ENCODE measurements around the gene SERPINA7.

Gene SERPINA7

GRCh38 chrX:106022238-106022637 lies 16.3 kb downstream of the SERPINA7 start:
- Histone ChIP-seq H3K79me2 (ENCODE audit: low read length) (no peaks in the 10 kb centered on the region), H3K27me3 (replicated peaks; ENCODE audit: insufficient read depth, low read length) (no peaks in the 10 kb centered on the region), H2AFZ (ENCODE audit: low read length) (no peak overlapping the region), H3K27ac (ENCODE audit: low read length) (no peak overlapping the region), H3K9me2 (replicated peaks; ENCODE audit: insufficient read depth, low read length) (no peaks in the 10 kb centered on the region), H4K20me1 (ENCODE audit: insufficient read depth, low read length) (no peaks in the 10 kb centered on the region), H3K4me2 (ENCODE audit: low read depth, low read length) (no peak overlapping the region), H3K9me3 (replicated peaks; ENCODE audit: insufficient read depth, low read length) (no peaks in the 10 kb centered on the region), H3K4me3 (ENCODE audit: low read length) (no peak overlapping the region), H3K36me3 (replicated peaks; ENCODE audit: insufficient read depth, low read length) (no peaks in the 10 kb centered on the region), H3K9ac (ENCODE audit: low read length) (no peak overlapping the region), H3K4me1 (ENCODE audit: low read length) (no peaks in the 10 kb centered on the region), H3F3A (ENCODE audit: insufficient read depth, low read length) (no peaks in the 10 kb centered on the region)
- TF ChIP-seq EZH2 (optimal IDR thresholded peaks at IDR 0.05; ENCODE audit: low read depth, low read length) = no peak
- TF ChIP-seq, protein P1, sequence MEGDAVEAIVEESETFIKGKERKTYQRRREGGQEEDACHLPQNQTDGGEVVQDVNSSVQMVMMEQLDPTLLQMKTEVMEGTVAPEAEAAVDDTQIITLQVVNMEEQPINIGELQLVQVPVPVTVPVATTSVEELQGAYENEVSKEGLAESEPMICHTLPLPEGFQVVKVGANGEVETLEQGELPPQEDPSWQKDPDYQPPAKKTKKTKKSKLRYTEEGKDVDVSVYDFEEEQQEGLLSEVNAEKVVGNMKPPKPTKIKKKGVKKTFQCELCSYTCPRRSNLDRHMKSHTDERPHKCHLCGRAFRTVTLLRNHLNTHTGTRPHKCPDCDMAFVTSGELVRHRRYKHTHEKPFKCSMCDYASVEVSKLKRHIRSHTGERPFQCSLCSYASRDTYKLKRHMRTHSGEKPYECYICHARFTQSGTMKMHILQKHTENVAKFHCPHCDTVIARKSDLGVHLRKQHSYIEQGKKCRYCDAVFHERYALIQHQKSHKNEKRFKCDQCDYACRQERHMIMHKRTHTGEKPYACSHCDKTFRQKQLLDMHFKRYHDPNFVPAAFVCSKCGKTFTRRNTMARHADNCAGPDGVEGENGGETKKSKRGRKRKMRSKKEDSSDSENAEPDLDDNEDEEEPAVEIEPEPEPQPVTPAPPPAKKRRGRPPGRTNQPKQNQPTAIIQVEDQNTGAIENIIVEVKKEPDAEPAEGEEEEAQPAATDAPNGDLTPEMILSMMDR (IDR thresholded peaks at IDR 0.05; ENCODE audit: low read length) = no peak
- TF ChIP-seq EZH2phosphoT487 (IDR thresholded peaks at IDR 0.05; ENCODE audit: low read length) = no peak
- no peak for DNase-seq

DNA sequence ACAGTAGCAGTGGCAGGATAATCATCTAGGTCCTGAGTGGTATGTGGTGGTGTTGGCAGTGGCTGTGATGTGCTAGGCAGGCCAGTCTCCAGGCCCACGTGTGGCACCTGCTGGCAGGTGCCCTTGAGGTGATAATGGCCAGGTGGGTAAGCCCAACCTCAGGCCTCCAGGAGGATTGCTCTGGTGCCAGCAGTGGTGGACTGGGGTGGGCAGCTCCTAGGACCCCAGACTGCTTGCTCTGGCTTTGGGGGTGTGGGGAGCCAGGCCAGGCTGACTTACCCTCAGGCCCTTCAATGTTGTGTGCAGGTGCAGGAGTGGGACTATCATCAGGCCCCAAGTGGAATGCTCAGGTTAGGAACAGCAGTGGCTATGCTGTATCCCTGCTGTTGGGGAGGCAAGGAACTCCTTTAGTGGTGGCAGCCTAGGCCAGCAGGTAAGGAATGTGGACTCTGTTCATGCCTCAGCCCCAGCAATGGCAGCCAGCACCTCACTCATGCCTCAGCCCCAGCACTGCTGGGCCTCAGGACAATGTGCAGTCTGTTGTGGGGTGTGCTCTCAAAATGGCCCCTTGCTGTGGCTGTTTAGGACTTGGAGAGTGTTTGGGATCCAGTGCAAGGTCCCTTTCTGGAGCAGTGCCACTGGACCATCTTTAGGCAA lies 24.3 kb downstream of the SERPINA7 start:
- H3K9me2 ChIP-seq (replicated peaks; ENCODE audit: insufficient read depth, low read length) = no peaks in the 10 kb centered on the region

DNA sequence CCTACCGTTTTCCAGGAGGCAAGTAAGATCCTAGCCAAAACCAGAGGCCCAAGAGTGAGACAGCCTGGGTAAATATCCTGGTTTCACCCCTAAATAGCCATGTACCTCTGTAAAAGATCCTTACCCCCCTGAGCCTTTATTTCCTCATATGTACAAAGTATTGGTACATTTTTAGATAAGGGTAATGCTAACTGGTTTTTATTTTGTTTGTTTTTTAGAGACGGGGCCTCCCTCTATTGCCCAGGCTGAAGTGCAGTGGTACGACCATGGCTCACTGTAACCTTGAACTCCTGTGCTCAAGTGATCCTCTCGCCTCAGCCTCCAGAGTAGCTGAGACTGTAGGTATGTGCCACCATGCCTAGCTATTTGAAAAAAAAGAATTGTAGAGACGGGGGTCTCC lies 29.4 kb downstream of the SERPINA7 start:
- no peaks in the 10 kb centered on the region for H3K36me3 ChIP-seq (replicated peaks; ENCODE audit: insufficient read depth, low read length)
- no peak for DNase-seq
- H3K9me2 ChIP-seq (replicated peaks; ENCODE audit: insufficient read depth, low read length) = no peaks in the 10 kb centered on the region
- H3K4me2 ChIP-seq (ENCODE audit: low read depth, low read length) = no peak overlapping the region
- H3K4me1 ChIP-seq (ENCODE audit: low read length) = no peaks in the 10 kb centered on the region
- H3K27ac ChIP-seq (ENCODE audit: low read length) = no peak overlapping the region
- no peaks in the 10 kb centered on the region for H3K79me2 ChIP-seq (ENCODE audit: low read length)
- no peaks in the 10 kb centered on the region for H3K27me3 ChIP-seq (replicated peaks; ENCODE audit: insufficient read depth, low read length)
- no peaks in the 10 kb centered on the region for H4K20me1 ChIP-seq (ENCODE audit: insufficient read depth, low read length)
- no peak overlapping the region for H3K9ac ChIP-seq (ENCODE audit: low read length)
- no peaks in the 10 kb centered on the region for H3F3A ChIP-seq (ENCODE audit: insufficient read depth, low read length)
- TF ChIP-seq, protein P1 (IDR thresholded peaks at IDR 0.05; ENCODE audit: low read length) = no peak
- TF ChIP-seq EZH2phosphoT487 (IDR thresholded peaks at IDR 0.05; ENCODE audit: low read length) = no peak
- no peak for TF ChIP-seq EZH2 (optimal IDR thresholded peaks at IDR 0.05; ENCODE audit: low read depth, low read length)
- H3K9me3 ChIP-seq (replicated peaks; ENCODE audit: insufficient read depth, low read length) = no peaks in the 10 kb centered on the region
- no peak overlapping the region for H2AFZ ChIP-seq (ENCODE audit: low read length)
- H3K4me3 ChIP-seq (ENCODE audit: low read length) = no peak overlapping the region

More for the DNA sequence above, 24.3 kb downstream of the SERPINA7 start:
- no peaks in the 10 kb centered on the region for H3F3A ChIP-seq (ENCODE audit: insufficient read depth, low read length)
- no peaks in the 10 kb centered on the region for H3K36me3 ChIP-seq (replicated peaks; ENCODE audit: insufficient read depth, low read length)
- H3K4me2 ChIP-seq (ENCODE audit: low read depth, low read length) = no peak overlapping the region
- H4K20me1 ChIP-seq (ENCODE audit: insufficient read depth, low read length) = no peaks in the 10 kb centered on the region
- no peak overlapping the region for H3K9ac ChIP-seq (ENCODE audit: low read length)
- no peak overlapping the region for H2AFZ ChIP-seq (ENCODE audit: low read length)
- no peaks in the 10 kb centered on the region for H3K4me1 ChIP-seq (ENCODE audit: low read length)
- no peak overlapping the region for H3K4me3 ChIP-seq (ENCODE audit: low read length)
- TF ChIP-seq EZH2 (optimal IDR thresholded peaks at IDR 0.05; ENCODE audit: low read depth, low read length) (no peak), EZH2phosphoT487 (IDR thresholded peaks at IDR 0.05; ENCODE audit: low read length) (no peak)
- TF ChIP-seq, protein P1 (IDR thresholded peaks at IDR 0.05; ENCODE audit: low read length) = no peak
- H3K9me3 ChIP-seq (replicated peaks; ENCODE audit: insufficient read depth, low read length) = no peaks in the 10 kb centered on the region
- DNase-seq = no peak
- no peaks in the 10 kb centered on the region for H3K27me3 ChIP-seq (replicated peaks; ENCODE audit: insufficient read depth, low read length)
- no peaks in the 10 kb centered on the region for H3K79me2 ChIP-seq (ENCODE audit: low read length)
- no peak overlapping the region for H3K27ac ChIP-seq (ENCODE audit: low read length)
